HG03108 (cell line): ENCODE measurements around the gene PSPC1.
"Not testable (repeated sequence)": the region's sequence is repeated elsewhere in the genome, so short reads cannot be mapped to it uniquely, and the experiment has no call there.

Experiments used
- ATAC-seq: cut with Tn5 transposase; IDR thresholded peaks from one replicate; pipeline ENCODE4 v1.9.1; 2021; ENCODE audit warnings: moderate library complexity; ENCODE audit not compliant: unreplicated experiment

The PSPC1 gene

GRCh38 chr13:19764237-19764636 lies 18.5 kb downstream of the PSPC1 start:
- no peak for ATAC-seq

GRCh38 chr13:19763618-19764017 lies 19.1 kb downstream of the PSPC1 start:
- ATAC-seq: no peak

- ATAC-seq: no peak
These were observed 23.1 kb downstream of the PSPC1 start for GRCh38 chr13:19759669-19760068.

- ATAC-seq: no peak
These were observed 40.1 kb downstream of the PSPC1 start for GRCh38 chr13:19742643-19743042.

GRCh38 chr13:19737844-19738557 lies 44.7 kb downstream of the PSPC1 start:
- ATAC-seq: no peak

- ATAC-seq: no peak
These were observed 56.1 kb downstream of the PSPC1 start for GRCh38 chr13:19726611-19727010.

- ATAC-seq: no peak
These were observed 57.4 kb downstream of the PSPC1 start for GRCh38 chr13:19725320-19725719.

- ATAC-seq: no peak
These were observed 62.7 kb downstream of the PSPC1 start for GRCh38 chr13:19720039-19720438.

- ATAC-seq: no peak
These were observed 69.4 kb downstream of the PSPC1 start for GRCh38 chr13:19713186-19713965.

- not testable (repeated sequence) for ATAC-seq
These were observed 73.0 kb downstream of the PSPC1 start for GRCh38 chr13:19709782-19710181.

GRCh38 chr13:19709039-19709438 lies 73.7 kb downstream of the PSPC1 start:
- not testable (repeated sequence) for ATAC-seq

- not testable (repeated sequence) for ATAC-seq
These were observed 78.5 kb downstream of the PSPC1 start for GRCh38 chr13:19704256-19704655.

- not testable (repeated sequence) for ATAC-seq
These were observed 81.1 kb downstream of the PSPC1 start for GRCh38 chr13:19701619-19702018.

GRCh38 chr13:19700963-19701362 lies 81.8 kb downstream of the PSPC1 start:
- ATAC-seq: not testable (repeated sequence)

GRCh38 chr13:19695829-19696228 lies 86.9 kb downstream of the PSPC1 start:
- no peak for ATAC-seq

- ATAC-seq: no peak
These were observed 87.3 kb downstream of the PSPC1 start for GRCh38 chr13:19695428-19695827.

- not testable (repeated sequence) for ATAC-seq
These were observed 91.3 kb downstream of the PSPC1 start for GRCh38 chr13:19691447-19691846.

- ATAC-seq: no peak
These were observed 97.3 kb downstream of the PSPC1 start for GRCh38 chr13:19685437-19685836.

- ATAC-seq: no peak
These were observed 97.7 kb downstream of the PSPC1 start for GRCh38 chr13:19685034-19685433.

- ATAC-seq: no peak
These were observed 101.2 kb downstream of the PSPC1 start for GRCh38 chr13:19681517-19681916.

GRCh38 chr13:19680751-19681150 lies 102.0 kb downstream of the PSPC1 start:
- no peak for ATAC-seq

GRCh38 chr13:19676168-19676567 lies 106.6 kb downstream of the PSPC1 start:
- ATAC-seq: no peak
